H1 (cell line): Measurements from ENCODE around the gene TRIM52. TPM values are rescaled to one million over a fixed set of nuclear protein-coding genes. Genes with fewer than 3 reads are reported as not detected.

Experiments
- CHD7 ChIP-seq: fragments of 300-600 bp; sonication (generic); IDR thresholded peaks from 2 replicates; pipeline ENCODE4 v1.7.1; 2012; ENCODE audit warnings: low read length, moderate library complexity, mild to moderate bottlenecking, inconsistent platforms; ENCODE audit not compliant: insufficient replicate concordance
- MAFK ChIP-seq: IDR thresholded peaks from 2 replicates; pipeline ENCODE4 v1.6.1; 2012; ENCODE audit warnings: low read depth, mild to moderate bottlenecking, improper control_type of control experiment, low read length
- POLR2A ChIP-seq, 2 experiments: IDR thresholded peaks; 1 replicate in 1 of 2; 2 replicates in 1 of 2; pipeline ENCODE4 v1.6.1; 2011; ENCODE audit warnings: low read depth in 2 of 2, low read length in 2 of 2, mild to moderate bottlenecking in 2 of 2; ENCODE audit errors: control extremely low read depth in 1 of 2
- polyA plus RNA-seq, 7 experiments: library from polyadenylated mRNA; depleted of rRNA in 3 of 7; stranded (reverse) in 5 of 7; unstranded in 2 of 7; fragments of >200 nt in 5 of 7; fragments of 200-250 nt in 2 of 7; gene quantifications; 1 replicate in 5 of 7; 2 replicates in 1 of 7; 4 replicates in 1 of 7; pipeline versions ENCODE4 v1.2.1 to v1.2.3, GENCODE V29; 2011 to 2013; ENCODE audit warnings: missing spikeins in 2 of 7, mixed read lengths in 2 of 7
- total RNA-seq: library from RNA; stranded (reverse); fragmentation: NEBNext Ultra II Directional; extraction: Animal tissue kit (Norgen Biotek cat#: 25700); gene quantifications from 2 replicates; pipeline ENCODE4 v1.2.1, GENCODE V29; 2021

Gene TRIM52
- total and polyA plus RNA-seq, 2 of the 8 experiments (the other 6 are each of a cell fraction or from before 2014, with no cell fraction given) = 4.2 to 5.7 TPM

GRCh38 chr5:181235689-181236366 lies 25.1 kb downstream of the TRIM52 start (continued):
- peak; percentile 22 for TF ChIP-seq CHD7
- TF ChIP-seq MAFK = 0 out of 2 replicates have a peak, but pooled peaks have one; percentile 29
- TF ChIP-seq POLR2A (IDR thresholded peaks at IDR 0.05; ENCODE audit: control extremely low read depth in 1 of 2, low read depth in 2 of 2, low read length in 2 of 2) = peak; percentile 52 to 85
- TF ChIP-seq, all 59 proteins: peak for 5
